ENCODE results near the gene GYPC. TPM values are rescaled to one million over a fixed set of nuclear protein-coding genes. Genes with fewer than 3 reads are reported as not detected.

GYPC gene
- total RNA-seq, 1 experiment from 2014 or later = not detected

DNA sequence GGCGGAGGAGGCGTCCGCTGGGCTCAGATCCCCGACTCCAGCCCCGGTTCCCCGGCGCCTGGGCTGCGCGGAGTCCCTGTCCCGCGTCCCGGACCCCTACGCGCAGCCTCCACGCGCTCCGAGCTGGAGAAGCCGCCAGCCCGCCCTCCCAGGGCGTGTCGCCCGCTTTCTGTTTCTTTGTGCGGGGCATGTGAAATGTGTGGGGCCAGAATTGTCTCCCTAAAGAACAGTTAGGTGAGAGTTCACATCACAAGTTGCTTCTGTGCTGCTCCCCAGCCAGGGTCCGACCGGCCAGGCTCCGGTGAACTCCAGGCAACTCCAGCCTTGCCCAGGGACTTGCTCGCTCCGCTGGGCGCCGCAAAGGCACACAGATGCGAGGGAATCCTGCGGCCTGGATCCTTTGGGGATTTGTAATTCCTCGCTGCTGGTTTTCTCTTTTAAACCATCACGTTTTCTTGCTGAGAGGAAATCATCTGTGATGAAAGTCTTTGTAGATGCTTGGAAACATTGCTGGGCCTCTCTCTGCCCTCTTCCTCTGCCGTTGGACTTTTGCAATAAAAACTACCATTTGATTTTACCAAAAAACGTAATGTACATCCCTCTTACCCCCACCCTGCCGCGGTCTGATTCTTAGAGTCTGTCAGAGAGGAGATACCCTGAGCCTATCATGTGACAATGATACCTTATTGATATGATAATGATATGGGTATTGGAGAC is 631 bp downstream of the GYPC start:
- Histone ChIP-seq H3K36me3 (no peaks in the 10 kb centered on the region), H3K27me3 (replicated peaks) (peaks cover 41% of the 10 kb centered on the region), H3K27ac (no peak overlapping the region), H3K4me3 (no peak overlapping the region), H3K9me3 (replicated peaks) (no peaks in the 10 kb centered on the region), H3K4me1 (replicated peaks) (no peaks in the 10 kb centered on the region)
- no peak for DNase-seq (ENCODE audit: low read depth in 1 of 2, low spot score in 2 of 2)

DNA sequence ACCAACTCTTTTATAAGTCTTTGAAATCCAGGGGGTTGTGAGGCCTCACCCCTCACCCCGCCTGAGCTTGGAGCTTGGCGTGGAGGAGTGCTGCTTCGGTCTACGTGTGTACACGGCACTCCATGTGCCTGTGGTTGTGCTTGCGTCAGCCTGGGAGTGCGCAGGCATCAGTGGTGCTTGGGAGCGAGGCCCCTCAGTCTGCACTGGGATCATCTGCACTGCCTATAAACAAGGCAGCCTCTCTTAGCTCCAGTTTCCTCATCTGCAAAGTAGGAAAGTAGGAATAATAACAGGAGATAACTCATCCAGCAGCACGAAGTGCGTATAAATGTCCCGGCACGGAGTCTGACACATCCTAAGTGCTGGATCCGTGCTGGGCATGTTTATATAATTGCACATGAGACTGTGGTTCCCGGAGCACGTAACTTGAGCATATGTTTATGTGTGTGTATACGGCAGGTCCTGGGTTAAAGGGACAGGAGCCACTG is 1.2 kb downstream of the GYPC start:
- H3K36me3 ChIP-seq = no peaks in the 10 kb centered on the region
- DNase-seq (ENCODE audit: low read depth in 1 of 2, low spot score in 2 of 2) = no peak
- H3K4me3 ChIP-seq = no peak overlapping the region
- H3K27me3 ChIP-seq (replicated peaks) = peaks cover 41% of the 10 kb centered on the region
- H3K4me1 ChIP-seq (replicated peaks) = no peaks in the 10 kb centered on the region
- H3K9me3 ChIP-seq (replicated peaks) = no peaks in the 10 kb centered on the region
- H3K27ac ChIP-seq = no peak overlapping the region

DNA sequence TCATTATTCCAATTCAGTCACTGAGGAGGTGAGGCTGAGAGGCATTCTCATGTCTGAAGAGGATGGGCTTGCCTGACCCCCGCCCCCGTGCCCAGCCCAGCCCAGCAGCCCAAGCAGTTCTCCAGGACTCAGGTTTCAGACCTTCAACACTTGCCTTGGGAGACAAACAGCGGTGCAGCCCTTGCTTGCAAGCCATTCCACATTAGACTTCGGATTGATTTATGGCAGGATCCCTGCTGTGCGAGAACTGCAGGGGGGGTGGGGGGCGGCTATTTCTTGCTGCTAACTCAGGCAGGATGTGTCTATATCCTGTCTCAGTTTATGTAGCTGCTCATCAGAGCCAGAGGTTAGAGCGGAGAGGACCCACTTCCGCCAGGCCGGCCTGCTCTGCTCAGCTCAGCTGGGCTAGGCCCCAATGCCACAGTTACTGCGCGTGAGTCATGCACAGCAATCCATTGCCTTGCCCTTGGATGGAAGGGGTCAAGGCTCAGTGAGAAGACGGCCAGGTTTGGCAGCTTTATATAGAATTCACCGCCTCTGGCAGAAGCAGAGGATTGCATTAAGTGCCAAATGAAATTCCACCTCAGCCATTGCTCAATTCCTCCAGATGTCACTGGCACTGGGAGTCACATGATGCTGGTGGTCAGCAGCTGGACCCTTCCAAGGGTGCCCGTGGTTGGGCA is 1.8 kb downstream of the GYPC start:
- no peak for DNase-seq (ENCODE audit: low read depth in 1 of 2, low spot score in 2 of 2)
- peaks cover 41% of the 10 kb centered on the region for H3K27me3 ChIP-seq (replicated peaks)
- no peak overlapping the region for H3K4me3 ChIP-seq
- H3K9me3 ChIP-seq (replicated peaks) = no peaks in the 10 kb centered on the region
- H3K36me3 ChIP-seq = no peaks in the 10 kb centered on the region
- no peaks in the 10 kb centered on the region for H3K4me1 ChIP-seq (replicated peaks)
- no peak overlapping the region for H3K27ac ChIP-seq

DNA sequence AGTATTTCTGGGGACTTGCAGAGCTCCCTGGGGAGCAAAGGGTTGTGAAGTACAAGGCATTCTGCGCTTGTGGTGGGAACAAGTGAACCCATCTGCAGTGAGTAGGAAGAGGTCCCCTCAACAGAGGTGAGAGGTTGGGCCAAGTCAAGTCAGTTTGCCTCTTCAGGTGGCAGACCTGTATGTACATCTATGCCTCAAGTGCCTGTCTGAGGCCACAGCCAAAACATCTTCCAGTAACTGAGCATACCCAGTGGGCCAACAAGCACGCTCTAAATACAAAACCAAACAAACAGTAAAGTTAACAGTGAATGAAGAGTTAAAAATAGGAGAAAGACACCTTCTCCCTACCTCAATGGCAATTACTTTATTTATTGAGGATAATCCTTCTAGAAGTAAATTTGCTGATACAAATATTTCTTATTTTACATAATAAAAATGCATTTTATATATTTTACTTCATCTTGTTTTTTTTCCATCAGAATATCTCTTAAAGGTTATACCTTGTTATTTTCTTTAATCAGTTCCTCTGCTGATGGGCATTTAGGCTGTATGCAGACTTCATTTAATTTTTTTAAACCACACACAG is 2.5 kb downstream of the GYPC start:
- H3K27ac ChIP-seq = no peak overlapping the region
- H3K36me3 ChIP-seq = no peaks in the 10 kb centered on the region
- no peaks in the 10 kb centered on the region for H3K9me3 ChIP-seq (replicated peaks)
- H3K27me3 ChIP-seq (replicated peaks) = peaks cover 40% of the 10 kb centered on the region
- no peak for DNase-seq (ENCODE audit: low read depth in 1 of 2, low spot score in 2 of 2)
- H3K4me1 ChIP-seq (replicated peaks) = no peaks in the 10 kb centered on the region
- no peak overlapping the region for H3K4me3 ChIP-seq

DNA sequence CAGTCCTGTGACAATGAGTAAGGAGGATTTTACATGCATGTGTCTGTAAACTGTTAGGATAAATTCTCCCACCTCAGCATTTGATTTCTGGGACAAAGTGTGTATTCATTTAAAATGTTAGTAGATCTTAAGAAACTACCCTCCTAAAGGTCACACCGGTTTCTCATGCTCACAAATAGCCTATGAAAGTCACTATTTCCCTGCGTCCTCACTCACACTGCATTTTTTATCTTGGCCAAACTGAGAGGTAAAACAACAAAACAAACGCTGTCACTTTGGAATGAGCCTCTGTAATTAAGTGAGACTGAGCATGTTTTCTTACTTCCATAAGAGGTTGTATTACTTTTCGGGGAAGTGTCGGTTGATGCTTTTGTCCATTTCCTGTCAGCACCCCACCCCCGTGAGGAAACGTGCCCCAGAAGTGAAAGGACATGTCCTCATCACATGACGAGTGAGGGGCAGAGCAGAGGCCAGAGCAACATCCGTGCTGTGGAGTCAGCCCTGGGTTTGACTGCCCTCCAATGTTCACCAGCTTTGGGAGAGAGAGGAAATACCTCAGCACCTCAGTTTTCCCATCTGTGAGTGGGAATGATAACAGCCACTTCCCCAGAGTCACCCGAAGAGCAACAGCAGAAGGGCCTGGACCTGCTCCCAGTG is 3.1 kb downstream of the GYPC start:
- Histone ChIP-seq H3K27ac (no peak overlapping the region), H3K9me3 (replicated peaks) (no peaks in the 10 kb centered on the region), H3K4me1 (replicated peaks) (no peaks in the 10 kb centered on the region), H3K36me3 (no peaks in the 10 kb centered on the region), H3K27me3 (replicated peaks) (peaks cover 34% of the 10 kb centered on the region), H3K4me3 (no peak overlapping the region)
- no peak for DNase-seq (ENCODE audit: low read depth in 1 of 2, low spot score in 2 of 2)

DNA sequence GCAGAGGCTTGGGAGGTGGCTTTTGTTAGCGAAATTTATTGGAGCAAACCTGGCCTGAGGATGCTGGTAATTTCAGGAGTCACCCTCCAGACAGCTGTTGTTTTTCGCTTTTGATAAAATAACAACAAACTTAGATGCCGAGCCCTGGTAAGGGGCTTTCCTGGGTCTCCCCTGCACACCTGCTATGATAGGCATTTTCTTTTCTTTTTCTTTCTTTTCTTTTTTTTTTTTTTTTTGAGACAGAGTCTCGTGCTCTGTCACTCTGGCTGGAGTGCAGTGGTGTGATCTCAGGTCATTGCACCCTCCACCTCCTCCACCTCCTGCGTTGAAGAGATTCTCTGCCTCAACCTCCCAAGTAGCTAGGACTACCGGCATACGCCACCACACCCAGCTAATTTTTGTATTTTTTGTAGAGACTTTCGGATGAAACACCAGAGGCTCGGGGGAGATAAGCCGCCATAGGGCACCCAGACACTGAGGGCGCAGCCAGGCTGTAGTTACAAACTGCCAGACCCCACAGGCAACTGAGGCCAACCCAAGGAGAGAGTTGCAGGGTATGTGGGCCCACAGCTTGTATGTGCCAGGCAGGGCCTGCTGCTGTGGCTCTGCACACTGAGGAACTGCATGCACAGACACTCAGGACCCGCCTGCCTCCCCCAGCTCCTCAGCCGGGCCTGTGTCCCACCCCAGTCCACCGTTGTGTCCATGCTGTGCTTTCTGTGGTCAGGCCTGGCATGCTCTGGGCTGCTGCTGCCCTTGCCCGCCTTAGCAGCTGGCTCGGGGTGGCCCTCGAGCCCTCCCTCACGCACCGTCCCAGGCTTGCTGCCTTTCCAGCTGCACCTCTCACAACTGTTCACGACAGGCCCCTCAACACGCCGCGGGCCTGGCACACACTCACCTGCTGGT is 3.9 kb downstream of the GYPC start:
- H3K27me3 ChIP-seq (replicated peaks) = peaks cover 30% of the 10 kb centered on the region

DNA sequence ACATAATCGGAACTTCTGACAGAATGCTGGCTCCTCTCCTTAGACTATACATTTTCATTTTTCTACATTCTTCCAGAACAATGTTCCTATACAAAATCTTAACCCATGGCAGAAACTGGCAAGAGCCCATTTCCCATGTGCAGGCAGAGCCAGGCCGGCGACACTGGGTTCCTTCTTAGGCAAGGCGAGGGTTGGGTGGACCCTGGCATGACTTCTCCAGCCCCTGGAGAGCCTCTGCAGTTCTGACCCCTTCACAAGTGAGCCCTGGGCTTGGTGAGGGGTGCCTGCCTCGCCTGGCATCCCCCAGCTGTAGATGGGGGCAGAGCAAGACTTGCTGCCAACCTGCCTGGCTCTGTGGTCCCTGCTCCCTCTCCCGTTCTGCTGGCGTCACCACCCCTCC is 5.0 kb downstream of the GYPC start:
- Histone ChIP-seq H3K4me3 (no peak overlapping the region), H3K9me3 (replicated peaks) (no peaks in the 10 kb centered on the region), H3K4me1 (replicated peaks) (no peaks in the 10 kb centered on the region), H3K36me3 (no peaks in the 10 kb centered on the region), H3K27ac (no peak overlapping the region), H3K27me3 (replicated peaks) (peaks cover 22% of the 10 kb centered on the region)
- DNase-seq (ENCODE audit: low read depth in 1 of 2, low spot score in 2 of 2) = no peak

More for the DNA sequence above, 3.9 kb downstream of the GYPC start:
- Histone ChIP-seq H3K27ac (no peak overlapping the region), H3K36me3 (no peaks in the 10 kb centered on the region), H3K4me1 (replicated peaks) (no peaks in the 10 kb centered on the region), H3K4me3 (no peak overlapping the region), H3K9me3 (replicated peaks) (no peaks in the 10 kb centered on the region)
- no peak for DNase-seq (ENCODE audit: low read depth in 1 of 2, low spot score in 2 of 2)

DNA sequence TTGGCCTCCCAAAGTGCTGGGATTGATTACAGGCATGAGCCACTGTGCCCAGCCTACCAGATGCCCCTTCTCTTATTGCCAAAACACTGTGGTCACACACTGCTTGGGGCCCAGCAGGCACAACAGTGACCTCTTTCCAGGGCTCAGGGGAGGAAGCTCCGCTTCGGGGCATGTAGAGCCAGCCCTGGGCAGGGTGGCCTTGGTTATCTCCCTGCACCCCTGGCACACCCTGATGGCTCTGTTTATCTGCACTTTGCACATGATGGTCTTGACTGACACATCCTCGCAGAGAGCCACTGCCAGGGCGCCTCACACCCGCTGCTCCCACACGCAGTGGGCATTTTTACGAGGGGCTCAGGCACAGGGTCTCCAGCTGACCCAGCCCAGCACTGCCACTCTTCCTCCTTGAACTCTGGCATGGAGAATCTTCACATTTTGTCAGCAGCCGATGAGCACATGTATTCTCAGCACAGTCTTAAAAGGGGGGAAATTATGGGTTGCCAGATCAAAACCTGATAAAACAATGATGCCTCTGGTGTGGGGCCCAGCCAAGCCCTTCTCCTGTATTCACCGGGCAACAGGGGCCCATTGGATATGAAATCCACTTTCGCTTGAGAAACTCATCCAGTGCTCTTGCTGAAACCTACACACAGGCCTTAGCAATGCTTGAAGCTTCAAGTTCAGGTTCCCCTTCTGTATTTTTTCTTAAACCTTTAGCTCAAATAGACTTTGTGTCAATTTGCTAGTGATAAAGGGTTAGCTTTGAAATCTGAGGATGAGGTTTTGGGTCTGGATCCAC is 5.9 kb downstream of the GYPC start:
- Histone ChIP-seq H3K36me3 (no peaks in the 10 kb centered on the region), H3K27me3 (replicated peaks) (peaks cover 15% of the 10 kb centered on the region), H3K9me3 (replicated peaks) (no peaks in the 10 kb centered on the region), H3K4me3 (no peak overlapping the region), H3K27ac (no peak overlapping the region), H3K4me1 (replicated peaks) (no peaks in the 10 kb centered on the region)
- no peak for DNase-seq (ENCODE audit: low read depth in 1 of 2, low spot score in 2 of 2)

DNA sequence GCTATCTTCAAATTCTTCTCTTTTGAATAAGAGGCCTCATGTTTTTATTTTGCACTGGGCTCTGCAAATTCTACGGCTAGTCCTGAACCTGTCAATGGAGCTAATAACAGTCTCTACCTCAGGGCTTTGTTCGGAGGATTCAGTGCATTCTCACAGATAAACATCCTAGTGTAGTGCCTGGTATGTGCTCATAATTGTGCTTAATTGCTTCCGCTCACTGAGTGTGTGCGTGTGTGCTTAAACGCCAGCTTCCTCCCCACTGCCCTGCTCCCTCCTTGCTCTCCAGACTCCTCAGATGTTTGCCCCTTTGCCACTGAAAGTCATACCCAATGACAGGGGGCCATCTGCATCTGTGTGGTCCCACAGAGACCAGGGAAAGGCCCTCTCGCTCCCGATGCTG is 6.7 kb downstream of the GYPC start:
- Histone ChIP-seq H3K27ac (no peak overlapping the region), H3K27me3 (replicated peaks) (peaks cover 10% of the 10 kb centered on the region; the same call in 1 of the 2 replicates), H3K4me1 (replicated peaks) (no peaks in the 10 kb centered on the region), H3K36me3 (no peaks in the 10 kb centered on the region), H3K4me3 (no peak overlapping the region), H3K9me3 (replicated peaks) (no peaks in the 10 kb centered on the region)
- no peak for DNase-seq (ENCODE audit: low read depth in 1 of 2, low spot score in 2 of 2)

DNA sequence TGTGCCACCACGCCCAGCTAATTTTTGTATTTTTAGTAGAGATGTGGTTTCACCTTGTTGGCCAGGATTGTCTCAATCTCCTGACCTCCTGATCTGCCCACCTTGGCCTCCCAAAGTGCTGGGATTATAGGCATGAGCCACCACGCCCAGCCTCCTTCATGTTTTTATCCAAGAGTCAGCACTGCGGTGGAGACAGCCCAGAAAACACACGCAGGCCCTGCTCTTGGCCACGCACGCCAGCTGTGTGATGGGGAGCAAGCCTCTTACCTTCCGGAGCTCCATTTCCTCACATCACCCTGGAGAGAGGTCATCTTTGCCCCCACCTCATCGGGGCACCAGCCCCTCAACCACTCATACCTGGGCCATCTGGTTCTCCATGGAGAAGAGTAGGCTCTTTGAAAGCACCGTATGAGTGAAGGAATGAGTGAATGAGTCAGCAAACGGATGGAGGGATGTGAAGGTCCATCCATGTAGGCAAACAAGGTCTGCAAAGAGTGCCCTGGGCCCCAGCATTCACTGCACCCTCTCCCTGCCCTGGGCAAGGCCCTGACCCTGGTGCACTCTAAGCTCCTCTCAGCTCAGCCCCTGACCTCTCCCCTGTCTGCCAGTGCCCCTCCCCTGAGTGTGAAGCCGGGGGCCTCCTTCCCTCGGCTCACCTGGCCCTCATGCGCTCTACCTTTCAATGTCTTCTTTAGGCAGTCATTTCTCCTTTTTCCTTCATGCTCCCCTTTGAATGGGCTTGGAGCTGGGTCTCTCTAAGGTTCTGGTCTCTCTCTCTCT is 7.4 kb downstream of the GYPC start:
- Histone ChIP-seq H3K4me1 (replicated peaks) (no peaks in the 10 kb centered on the region), H3K27ac (no peak overlapping the region), H3K9me3 (replicated peaks) (no peaks in the 10 kb centered on the region), H3K4me3 (no peak overlapping the region), H3K36me3 (no peaks in the 10 kb centered on the region), H3K27me3 (replicated peaks) (peaks cover 10% of the 10 kb centered on the region; the same call in 1 of the 2 replicates)
- no peak for DNase-seq (ENCODE audit: low read depth in 1 of 2, low spot score in 2 of 2)

DNA sequence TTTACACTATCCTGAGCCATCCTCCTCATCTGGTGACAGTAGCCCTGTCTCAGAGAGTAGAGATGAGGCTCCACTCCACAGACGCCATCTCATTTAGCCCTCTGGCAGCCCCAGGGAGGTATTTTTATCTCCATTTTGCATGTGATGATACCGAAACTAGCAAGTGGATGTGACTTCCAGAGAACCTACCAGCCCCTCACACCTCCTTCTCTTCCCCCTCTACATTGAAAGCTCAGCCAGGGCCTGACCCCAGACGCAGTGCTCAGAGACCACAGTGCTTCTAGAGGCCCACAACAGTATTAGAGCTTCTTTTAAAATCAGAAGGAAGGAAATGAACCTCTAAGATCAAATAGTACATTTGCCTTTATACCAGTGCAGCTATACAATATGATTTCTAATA is 8.3 kb downstream of the GYPC start:
- 0 out of 2 replicates have a peak, but pooled peaks cover 4% of the 10 kb centered on the region for H3K27me3 ChIP-seq (replicated peaks)
- no peaks in the 10 kb centered on the region for H3K4me1 ChIP-seq (replicated peaks)
- no peaks in the 10 kb centered on the region for H3K9me3 ChIP-seq (replicated peaks)
- no peak overlapping the region for H3K4me3 ChIP-seq
- H3K27ac ChIP-seq = no peak overlapping the region
- H3K36me3 ChIP-seq = no peaks in the 10 kb centered on the region
- no peak for DNase-seq (ENCODE audit: low read depth in 1 of 2, low spot score in 2 of 2)

DNA sequence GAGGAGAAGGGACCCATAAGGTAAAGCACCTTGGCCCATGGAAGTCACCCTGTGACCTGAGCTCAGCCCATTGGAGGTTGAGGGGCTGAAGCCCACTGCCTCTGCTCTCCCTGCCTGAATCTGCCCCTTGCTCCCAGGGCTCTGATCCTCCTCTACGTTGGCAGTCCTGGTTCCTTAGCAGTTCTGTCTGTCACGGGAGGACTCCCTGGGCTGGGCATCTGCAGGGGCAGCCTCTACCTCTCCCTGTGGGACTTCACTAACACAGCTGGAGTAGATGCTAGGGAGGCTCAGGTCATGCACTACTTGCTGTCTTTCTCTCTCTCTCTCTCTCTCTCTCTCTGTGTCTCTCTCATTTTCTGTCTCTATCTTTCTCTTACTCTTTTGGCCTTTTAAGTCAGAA is 8.7 kb downstream of the GYPC start:
- DNase-seq (ENCODE audit: low read depth in 1 of 2, low spot score in 2 of 2) = no peak
- H3K4me3 ChIP-seq = no peak overlapping the region
- no peaks in the 10 kb centered on the region for H3K9me3 ChIP-seq (replicated peaks)
- H3K36me3 ChIP-seq = no peaks in the 10 kb centered on the region
- H3K27me3 ChIP-seq (replicated peaks) = 0 out of 2 replicates have a peak, but pooled peaks cover 4% of the 10 kb centered on the region
- H3K4me1 ChIP-seq (replicated peaks) = no peaks in the 10 kb centered on the region
- no peak overlapping the region for H3K27ac ChIP-seq
